Adipocyte (in vitro differentiated cells): Measurements from ENCODE around the gene CEP170.
"Not testable (repeated sequence)": the region's sequence is repeated elsewhere in the genome, so short reads cannot be mapped to it uniquely, and the experiment has no call there.

Source experiments
- DNase-seq: peaks from one replicate; pipeline ENCODE4 v3.0.0-alpha.2; 2015; ENCODE audit warnings: low read depth
- H3K27me3 ChIP-seq: replicated peaks from 2 replicates; pipeline ENCODE4 v1.7.0; 2013; ENCODE audit warnings: mild to moderate bottlenecking, low read length, moderate library complexity; ENCODE audit not compliant: control insufficient read depth, insufficient read depth
- H3K36me3 ChIP-seq: 2 replicates; pipeline ENCODE4 v1.7.0; 2013; ENCODE audit warnings: low read length, mild to moderate bottlenecking, moderate library complexity; ENCODE audit not compliant: control insufficient read depth, insufficient read depth, severe bottlenecking
- H3K4me1 ChIP-seq: 2 replicates; pipeline ENCODE4 v1.7.0; 2013; ENCODE audit warnings: mild to moderate bottlenecking, low read length, moderate library complexity; ENCODE audit not compliant: control insufficient read depth, insufficient read depth
- H3K4me3 ChIP-seq: 2 replicates; pipeline ENCODE4 v1.7.0; 2013; ENCODE audit warnings: mild to moderate bottlenecking, low read length, moderate library complexity
- H3K9ac ChIP-seq: 2 replicates; pipeline ENCODE4 v1.7.0; 2013; ENCODE audit warnings: mild to moderate bottlenecking, low read length, moderate library complexity
- H3K9me3 ChIP-seq: 2 replicates; pipeline ENCODE4 v1.7.0; 2013; ENCODE audit warnings: mild to moderate bottlenecking, low read length, moderate library complexity; ENCODE audit not compliant: control insufficient read depth

Gene CEP170

DNA sequence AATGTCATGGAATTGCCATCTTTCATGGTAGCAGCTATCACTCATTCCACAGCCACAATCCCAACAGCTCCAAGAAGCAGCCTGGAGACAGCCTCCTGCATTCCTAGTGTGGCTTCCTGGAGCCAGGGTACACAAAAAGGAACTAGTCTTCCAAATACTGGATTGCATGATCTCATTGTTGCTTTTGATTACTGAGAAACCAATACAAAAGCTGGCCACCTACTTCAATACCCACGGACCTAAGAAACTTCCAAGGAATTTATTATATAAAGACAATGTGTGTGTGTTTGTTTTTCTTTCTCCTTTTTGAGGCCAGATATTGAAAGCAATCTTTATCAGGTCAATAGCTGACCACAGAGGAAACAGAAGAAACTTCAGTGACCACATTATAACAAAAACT lies 25.6 kb downstream of the CEP170 start:
- peak overlapping the region; percentile 24 for H3K4me3 ChIP-seq
- DNase-seq: no peak
- H3K9me3 ChIP-seq: peaks cover 29% of the 10 kb centered on the region
- H3K36me3 ChIP-seq: peaks cover 34% of the 10 kb centered on the region
- H3K4me1 ChIP-seq: peaks cover 7% of the 10 kb centered on the region
- no peaks in the 10 kb centered on the region for H3K27me3 ChIP-seq
- no peak overlapping the region for H3K9ac ChIP-seq

- no peak for DNase-seq
- no peak overlapping the region for H3K4me3 ChIP-seq
- peaks cover 46% of the 10 kb centered on the region for H3K36me3 ChIP-seq
- peaks cover 29% of the 10 kb centered on the region for H3K9me3 ChIP-seq
- H3K27me3 ChIP-seq: no peaks in the 10 kb centered on the region
- H3K9ac ChIP-seq: no peak overlapping the region
- no peaks in the 10 kb centered on the region for H3K4me1 ChIP-seq
Observed at GRCh38 chr1:243227622-243228021, 27.5 kb downstream of the CEP170 start.

DNA sequence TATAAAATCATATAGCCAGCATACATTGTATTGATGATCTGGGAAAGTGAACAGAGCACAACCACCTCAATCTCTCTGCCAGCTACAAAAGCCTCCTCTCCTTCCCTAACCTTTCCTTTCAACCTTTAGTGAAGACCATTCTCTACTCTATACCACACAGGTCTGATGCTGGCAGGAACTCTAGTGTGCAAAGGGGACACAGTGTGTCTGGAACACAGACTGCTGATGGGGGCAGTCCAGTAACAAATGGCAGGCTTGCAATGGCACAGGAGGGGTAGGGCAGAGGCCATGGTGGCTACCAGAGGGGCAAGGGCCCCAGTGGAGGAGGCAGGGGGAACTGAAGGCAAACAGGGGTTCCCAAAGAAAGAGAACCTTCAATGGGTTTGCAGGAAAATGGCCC lies 37.0 kb downstream of the CEP170 start:
- no peak overlapping the region for H3K4me3 ChIP-seq
- peaks cover 50% of the 10 kb centered on the region for H3K36me3 ChIP-seq
- no peaks in the 10 kb centered on the region for H3K27me3 ChIP-seq
- peaks cover 33% of the 10 kb centered on the region for H3K4me1 ChIP-seq
- no peaks in the 10 kb centered on the region for H3K9me3 ChIP-seq
- no peak for DNase-seq
- no peak overlapping the region for H3K9ac ChIP-seq

DNA sequence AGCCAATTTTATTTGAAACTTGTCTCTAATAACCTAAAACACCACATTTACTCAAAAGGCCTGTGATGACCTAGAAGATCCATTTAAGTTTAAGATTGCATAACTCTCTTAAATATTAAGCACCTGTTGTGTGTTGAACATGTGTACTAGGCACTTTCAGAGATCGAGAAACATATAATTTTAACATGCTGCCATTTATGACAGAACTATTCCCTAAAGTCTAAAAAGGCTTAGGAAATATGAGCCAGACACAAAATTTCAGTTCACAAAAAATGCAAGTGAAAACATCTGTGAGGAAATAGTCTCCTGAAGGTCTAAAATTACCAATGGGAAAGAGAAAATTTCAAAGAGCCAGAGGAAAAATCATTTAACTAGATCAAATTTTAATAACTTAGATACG lies 37.7 kb downstream of the CEP170 start:
- Histone ChIP-seq H3K4me3 (no peak overlapping the region), H3K9me3 (no peaks in the 10 kb centered on the region), H3K27me3 (no peaks in the 10 kb centered on the region), H3K36me3 (peaks cover 42% of the 10 kb centered on the region), H3K9ac (no peak overlapping the region), H3K4me1 (peaks cover 40% of the 10 kb centered on the region)
- DNase-seq: peak; percentile 69

GRCh38 chr1:243216741-243217140 lies 38.3 kb downstream of the CEP170 start:
- no peak overlapping the region for H3K4me3 ChIP-seq
- peaks cover 45% of the 10 kb centered on the region for H3K4me1 ChIP-seq
- H3K9me3 ChIP-seq: no peaks in the 10 kb centered on the region
- no peak overlapping the region for H3K9ac ChIP-seq
- peaks cover 36% of the 10 kb centered on the region for H3K36me3 ChIP-seq
- H3K27me3 ChIP-seq: no peaks in the 10 kb centered on the region
- peak; percentile 16 for DNase-seq

GRCh38 chr1:243215276-243215875 lies 39.7 kb downstream of the CEP170 start:
- Histone ChIP-seq H3K4me1 (peaks cover 45% of the 10 kb centered on the region), H3K36me3 (peaks cover 23% of the 10 kb centered on the region)
- H3K9me3 ChIP-seq, DNase-seq, H3K4me3 ChIP-seq, H3K9ac ChIP-seq, H3K27me3 ChIP-seq: not testable (repeated sequence)

GRCh38 chr1:243213045-243213787 lies 41.9 kb downstream of the CEP170 start:
- Histone ChIP-seq H3K9me3 (no peaks in the 10 kb centered on the region), H3K36me3 (peaks cover 2% of the 10 kb centered on the region), H3K9ac (peak overlapping the region; percentile 57), H3K4me1 (peaks cover 36% of the 10 kb centered on the region), H3K27me3 (no peaks in the 10 kb centered on the region), H3K4me3 (peak overlapping the region; percentile 37)
- DNase-seq: peak; percentile 82

DNA sequence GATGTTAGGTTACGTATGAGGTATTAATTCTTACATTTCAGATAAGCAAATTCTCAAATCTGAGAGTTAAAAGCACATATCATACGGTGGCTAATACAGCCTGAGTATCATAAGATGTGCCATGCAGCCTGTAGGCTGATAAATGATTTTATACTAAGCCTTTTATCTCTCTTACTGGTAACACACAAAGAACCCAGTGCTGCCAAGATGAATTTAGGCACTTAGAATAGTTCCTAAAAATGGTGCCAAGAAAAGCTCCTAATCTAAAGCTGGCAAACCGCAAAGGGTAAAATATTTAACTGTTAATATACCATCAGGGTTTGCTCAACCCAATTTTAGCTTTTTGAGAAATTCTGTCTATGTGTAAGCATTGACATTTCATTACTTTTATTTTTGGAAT lies 43.1 kb downstream of the CEP170 start:
- H3K4me3 ChIP-seq, DNase-seq, H3K9ac ChIP-seq, H3K9me3 ChIP-seq, H3K27me3 ChIP-seq, H3K36me3 ChIP-seq: not testable (repeated sequence)
- H3K4me1 ChIP-seq: peaks cover 25% of the 10 kb centered on the region

DNA sequence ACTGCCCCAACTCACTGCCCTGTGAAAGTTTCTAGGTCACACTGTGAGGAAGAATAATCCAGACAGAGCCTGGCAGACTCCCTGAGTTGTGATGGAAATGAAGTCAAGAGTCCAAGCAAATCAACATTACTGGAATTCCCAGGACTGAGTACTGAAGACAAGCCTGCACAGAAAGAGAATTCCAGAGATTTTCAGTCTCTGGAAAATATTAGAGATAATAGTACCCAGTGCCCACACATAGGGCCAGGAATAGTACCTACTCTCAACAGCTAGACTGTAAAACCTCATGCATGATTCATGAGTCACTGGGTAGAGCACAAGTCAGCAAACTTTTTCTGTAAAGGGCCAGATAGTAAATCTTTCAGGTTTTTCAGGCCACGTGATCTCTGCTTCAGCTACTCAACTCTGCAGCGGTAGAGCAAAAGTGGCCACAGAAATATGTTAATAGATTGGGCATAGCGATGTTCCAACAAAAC lies 50.0 kb downstream of the CEP170 start:
- not testable (repeated sequence) for H3K4me3 ChIP-seq, H3K9ac ChIP-seq, H3K36me3 ChIP-seq, H3K4me1 ChIP-seq, H3K9me3 ChIP-seq, H3K27me3 ChIP-seq
- DNase-seq: peak; percentile 13

DNA sequence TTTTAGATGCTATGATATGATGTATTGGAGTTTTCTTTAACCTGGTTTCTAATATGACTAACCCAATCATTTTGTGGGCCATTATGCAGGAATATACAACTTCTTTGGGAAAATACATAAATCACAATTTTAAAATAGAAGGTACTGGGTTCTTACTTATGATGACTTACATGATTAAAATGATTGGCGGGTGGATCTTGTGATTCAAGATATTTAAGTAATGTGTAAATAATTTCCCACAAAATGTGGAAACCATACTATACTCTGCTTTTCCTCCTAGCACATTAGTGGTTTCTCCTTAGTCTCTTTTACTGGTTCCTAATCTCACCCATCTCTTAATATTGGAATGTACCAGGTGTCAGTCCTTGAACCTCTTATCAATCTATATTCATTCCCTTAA lies 50.7 kb downstream of the CEP170 start:
- H3K4me3 ChIP-seq, H3K4me1 ChIP-seq, H3K36me3 ChIP-seq, H3K9ac ChIP-seq, H3K27me3 ChIP-seq, DNase-seq, H3K9me3 ChIP-seq: not testable (repeated sequence)

DNA sequence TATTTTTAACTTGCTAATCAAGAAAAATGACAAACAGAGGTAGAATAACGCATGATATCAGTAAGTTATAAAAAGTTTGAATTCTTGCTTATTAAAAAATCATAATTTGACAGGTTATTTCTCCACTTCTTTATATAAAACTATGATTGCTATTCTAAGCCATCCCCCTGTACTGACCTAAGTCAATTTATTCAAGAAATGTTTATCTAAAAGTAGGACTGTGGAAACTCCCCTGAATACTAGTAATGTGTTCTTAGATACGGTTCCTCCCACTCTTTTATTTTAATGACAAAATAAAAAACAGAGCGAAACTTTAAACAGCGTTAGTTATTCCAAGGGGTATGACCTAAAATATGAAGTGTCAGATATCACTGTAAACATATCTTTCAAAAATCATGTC lies 51.9 kb downstream of the CEP170 start:
- DNase-seq, H3K36me3 ChIP-seq, H3K9ac ChIP-seq: not testable (repeated sequence)

More for the DNA sequence above, 51.9 kb downstream of the CEP170 start:
- H3K27me3 ChIP-seq, H3K4me3 ChIP-seq, H3K4me1 ChIP-seq, H3K9me3 ChIP-seq: not testable (repeated sequence)
